Esophagus squamous epithelium (tissue), 5 donors: Measurements from ENCODE around the gene ST6GALNAC3. TPM values are rescaled to one million over a fixed set of nuclear protein-coding genes. Genes with fewer than 3 reads are reported as not detected.

Experiments used
- DNase-seq: peaks from one replicate; lab custom pipeline; 2025; lab: John Stamatoyannopoulos, UW
- H3K27ac ChIP-seq, 4 donors: fragments of 200-600 bp; sonication (generic); one replicate each; pipeline ENCODE4 v1.5.1; 2016 to 2019; ENCODE audit warnings: mild to moderate bottlenecking in 1 of 4
- H3K27me3 ChIP-seq, 4 donors: fragments of 200-600 bp; sonication (generic); 1 replicate in 3 of 4; 2 replicates in 1 of 4; pipeline versions ENCODE4 v1.5.1 to v1.6.0; 2017 to 2021; ENCODE audit warnings: antibody characterized with exemption in 1 of 4
- H3K36me3 ChIP-seq, 3 donors: fragments of 200-600 bp; sonication (generic); one replicate each; pipeline ENCODE4 v1.5.1; 2016 to 2019
- H3K4me1 ChIP-seq, 3 donors: fragments of 200-600 bp; sonication (generic); one replicate each; pipeline ENCODE4 v1.5.1; 2017 to 2019
- H3K4me3 ChIP-seq, 4 donors: fragments of 200-600 bp; sonication (generic); 1 replicate in 3 of 4; 2 replicates in 1 of 4; pipeline ENCODE4 v1.5.1; 2016 to 2019; ENCODE audit warnings: mild to moderate bottlenecking in 2 of 4, moderate library complexity in 1 of 4
- H3K9me3 ChIP-seq, 3 donors: fragments of 200-600 bp; sonication (generic); one replicate each; pipeline ENCODE4 v1.5.1; 2016 to 2019
- POLR2A ChIP-seq, 4 donors: fragments of 450-650 bp; IDR thresholded peaks; one replicate each; pipeline ENCODE4 v1.6.1; 2017; ENCODE audit warnings: antibody characterized with exemption in 4 of 4, mild to moderate bottlenecking in 4 of 4, moderate library complexity in 3 of 4
- WGBS, 2 donors: methylation state at CpG; one replicate each; pipeline ENCODE4 v1.1.5; 2018; 5-methylcytosine and 5-hydroxymethylcytosine counted together
- intact Hi-C: fragments of 100-400 bp; cut with DNase I; formaldehyde crosslinking; loops from one replicate; pipeline ENCODE4 v1.15.0; 2022
- total RNA-seq, 4 donors: library from RNA; depleted of rRNA; stranded (reverse); fragments of >200 nt; gene quantifications; one replicate each; pipeline ENCODE4 v1.1.0, GENCODE V29; 2016
- TF ChIP-seq, protein P1 (sequence below), 6 experiments: fragments of 450-650 bp in 4 of 6; fragments of 200-600 bp in 2 of 6; sonication (generic) in 2 of 6; IDR thresholded peaks; one replicate each; pipeline ENCODE4 v1.5.1; 2016 to 2019; ENCODE audit warnings: antibody characterized with exemption in 6 of 6, mild to moderate bottlenecking in 4 of 6, moderate library complexity in 4 of 6
- donor health status: DM: yes; HTN: yes; CAD: no.

ST6GALNAC3 gene
- total RNA-seq, 4 donors from 2014 or later, result 0.27 to 4.3 (median 2.2) TPM

DNA sequence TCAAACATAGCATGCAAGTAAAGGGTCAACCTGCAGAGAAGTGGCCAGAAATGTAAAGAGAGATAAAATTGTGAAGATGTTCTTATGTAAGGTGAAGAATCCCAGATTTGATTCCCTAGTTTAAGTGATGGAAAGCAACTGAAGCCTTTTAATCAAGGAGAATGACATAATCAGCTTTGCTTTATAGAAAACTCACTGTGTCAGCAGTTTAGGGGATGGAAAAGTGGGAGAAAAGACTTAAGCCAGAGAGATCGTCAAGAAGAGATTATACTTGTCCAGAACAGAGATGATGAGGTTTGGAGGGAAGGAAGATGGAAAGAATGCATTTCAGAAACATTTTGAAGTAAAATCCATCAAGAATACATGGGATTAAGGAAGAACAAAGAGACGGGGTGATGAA is 517.4 kb downstream of the ST6GALNAC3 start:
- Histone ChIP-seq H3K36me3 (no peaks in the 10 kb centered on the region), H3K27ac (no peak overlapping the region), H3K4me1 (no peaks in the 10 kb centered on the region), H3K27me3 (no peaks in the 10 kb centered on the region), H3K4me3 (no peak overlapping the region), H3K9me3 (no peaks in the 10 kb centered on the region)
- no peak for DNase-seq
- intact Hi-C loops, result no loop called here
- 59 to 69% methylated on average over 2 of the region's 2 CpGs for WGBS, 2 donors
- TF ChIP-seq POLR2A (IDR thresholded peaks at IDR 0.05), result no peak
- TF ChIP-seq, protein P1, sequence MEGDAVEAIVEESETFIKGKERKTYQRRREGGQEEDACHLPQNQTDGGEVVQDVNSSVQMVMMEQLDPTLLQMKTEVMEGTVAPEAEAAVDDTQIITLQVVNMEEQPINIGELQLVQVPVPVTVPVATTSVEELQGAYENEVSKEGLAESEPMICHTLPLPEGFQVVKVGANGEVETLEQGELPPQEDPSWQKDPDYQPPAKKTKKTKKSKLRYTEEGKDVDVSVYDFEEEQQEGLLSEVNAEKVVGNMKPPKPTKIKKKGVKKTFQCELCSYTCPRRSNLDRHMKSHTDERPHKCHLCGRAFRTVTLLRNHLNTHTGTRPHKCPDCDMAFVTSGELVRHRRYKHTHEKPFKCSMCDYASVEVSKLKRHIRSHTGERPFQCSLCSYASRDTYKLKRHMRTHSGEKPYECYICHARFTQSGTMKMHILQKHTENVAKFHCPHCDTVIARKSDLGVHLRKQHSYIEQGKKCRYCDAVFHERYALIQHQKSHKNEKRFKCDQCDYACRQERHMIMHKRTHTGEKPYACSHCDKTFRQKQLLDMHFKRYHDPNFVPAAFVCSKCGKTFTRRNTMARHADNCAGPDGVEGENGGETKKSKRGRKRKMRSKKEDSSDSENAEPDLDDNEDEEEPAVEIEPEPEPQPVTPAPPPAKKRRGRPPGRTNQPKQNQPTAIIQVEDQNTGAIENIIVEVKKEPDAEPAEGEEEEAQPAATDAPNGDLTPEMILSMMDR (IDR thresholded peaks at IDR 0.05), result no peak

DNA sequence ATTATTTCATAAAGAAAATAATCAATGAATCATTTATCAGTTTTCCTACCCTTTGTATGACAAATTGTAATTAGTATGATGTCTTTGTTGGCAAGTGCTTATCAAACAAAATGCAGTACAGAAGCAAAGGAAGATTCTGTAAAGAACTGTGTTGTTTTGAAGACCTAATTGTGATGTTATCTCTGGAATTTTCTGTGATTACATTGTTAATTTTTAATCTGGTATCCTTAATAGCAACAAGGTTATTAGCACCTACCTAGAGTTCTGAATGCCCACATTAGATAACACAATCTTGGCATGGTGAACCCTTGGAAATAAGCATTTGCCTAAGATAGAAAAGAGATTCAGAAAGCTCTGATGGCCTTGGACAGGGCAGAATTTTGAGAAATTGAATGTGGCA is 518.6 kb downstream of the ST6GALNAC3 start:
- H3K27me3 ChIP-seq, result no peaks in the 10 kb centered on the region
- no peaks in the 10 kb centered on the region for H3K36me3 ChIP-seq
- no peaks in the 10 kb centered on the region for H3K9me3 ChIP-seq
- no peak overlapping the region for H3K4me3 ChIP-seq
- no peak overlapping the region for H3K27ac ChIP-seq
- TF ChIP-seq, protein P1 (IDR thresholded peaks at IDR 0.05), result no peak
- TF ChIP-seq POLR2A (IDR thresholded peaks at IDR 0.05), result no peak
- intact Hi-C loops, result no loop called here
- DNase-seq, result no peak
- H3K4me1 ChIP-seq, result no peaks in the 10 kb centered on the region

DNA sequence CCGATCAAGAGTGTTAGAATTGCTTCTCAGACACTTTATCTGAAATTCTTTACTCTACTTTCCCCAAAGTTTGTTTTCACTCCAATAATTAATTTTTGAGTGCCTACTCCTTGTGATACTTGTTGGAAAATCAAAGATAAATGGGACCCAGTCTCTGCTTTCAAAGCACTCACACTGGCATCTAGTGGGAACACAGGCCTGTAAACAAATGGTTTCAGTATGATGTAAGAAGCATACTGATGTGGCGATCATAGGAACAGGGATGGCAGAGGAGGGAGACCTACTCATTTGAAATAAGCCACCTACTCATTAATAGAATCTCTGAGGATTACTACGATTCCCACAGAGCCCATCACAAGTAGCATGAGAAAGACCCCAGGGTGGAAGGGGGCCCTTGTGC is 519.1 kb downstream of the ST6GALNAC3 start:
- Histone ChIP-seq H3K4me3 (no peak overlapping the region), H3K36me3 (no peaks in the 10 kb centered on the region), H3K9me3 (no peaks in the 10 kb centered on the region), H3K27me3 (no peaks in the 10 kb centered on the region), H3K4me1 (no peaks in the 10 kb centered on the region), H3K27ac (no peak overlapping the region)
- TF ChIP-seq, protein P1 (IDR thresholded peaks at IDR 0.05), result no peak
- no peak for TF ChIP-seq POLR2A (IDR thresholded peaks at IDR 0.05)
- no peak for DNase-seq
- 80 to 90% methylated on average over 3 of the region's 3 CpGs for WGBS, 2 donors
- intact Hi-C loops, result no loop called here

DNA sequence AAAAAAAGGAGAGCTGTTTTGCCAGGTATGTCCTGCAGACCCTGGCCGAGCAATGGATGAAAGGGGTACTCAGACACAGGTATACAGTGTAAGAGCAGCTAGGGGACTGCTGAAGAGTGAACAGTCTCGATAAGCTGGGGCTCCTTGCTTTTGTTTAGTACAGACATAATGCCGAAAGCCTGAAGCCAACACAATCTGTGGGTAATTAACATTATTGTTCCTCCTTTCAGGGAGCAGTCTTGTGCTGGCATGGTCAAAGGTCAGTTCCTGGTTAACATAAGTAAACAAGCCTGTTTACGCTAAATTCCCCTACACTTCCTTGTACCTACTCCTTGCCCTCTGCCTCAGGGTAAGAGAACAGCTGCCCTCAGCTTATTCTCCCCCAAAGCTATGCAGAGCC is 520.5 kb downstream of the ST6GALNAC3 start:
- Histone ChIP-seq H3K9me3 (no peaks in the 10 kb centered on the region), H3K36me3 (no peaks in the 10 kb centered on the region), H3K4me1 (no peaks in the 10 kb centered on the region), H3K27ac (no peak overlapping the region), H3K27me3 (no peaks in the 10 kb centered on the region), H3K4me3 (no peak overlapping the region)
- TF ChIP-seq, protein P1 (IDR thresholded peaks at IDR 0.05), result no peak
- TF ChIP-seq POLR2A (IDR thresholded peaks at IDR 0.05), result no peak
- intact Hi-C loops, result no loop called here
- WGBS, 2 donors, result 72 to 86% methylated on average over 4 of the region's 4 CpGs
- no peak for DNase-seq

DNA sequence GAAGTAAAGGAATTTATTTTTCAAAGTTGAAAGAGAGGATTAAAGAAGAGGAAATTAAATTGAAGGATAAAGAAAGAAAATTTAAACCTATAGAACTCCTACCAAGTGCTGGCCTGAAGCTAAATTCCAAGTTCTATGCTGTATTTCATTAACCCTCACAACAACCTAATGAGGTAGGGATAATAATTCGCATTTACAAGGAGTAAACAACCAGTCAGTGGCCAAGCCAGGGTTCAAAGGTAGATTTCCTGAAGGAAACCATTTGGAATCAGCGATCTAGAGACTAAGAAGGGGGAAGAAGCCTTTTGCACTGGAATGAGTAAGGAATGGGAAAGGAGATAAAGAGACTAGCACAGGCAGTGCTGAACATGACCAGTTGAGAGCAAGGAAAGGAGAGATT is 526.9 kb downstream of the ST6GALNAC3 start:
- Histone ChIP-seq H3K4me3 (no peak overlapping the region), H3K9me3 (no peaks in the 10 kb centered on the region), H3K27me3 (no peaks in the 10 kb centered on the region), H3K27ac (no peak overlapping the region), H3K4me1 (no peaks in the 10 kb centered on the region), H3K36me3 (no peaks in the 10 kb centered on the region)
- intact Hi-C loops, result no loop called here
- DNase-seq, result no peak
- 61 to 67% methylated on average over 2 of the region's 2 CpGs for WGBS, 2 donors
- no peak for TF ChIP-seq POLR2A (IDR thresholded peaks at IDR 0.05)
- TF ChIP-seq, protein P1 (IDR thresholded peaks at IDR 0.05), result no peak
